ENCODE data around the gene CD81.

Gene CD81

GRCh38 chr11:2342557-2342956 is 34.6 kb upstream of the CD81 start:
- H3K27me3 ChIP-seq (ENCODE audit: low read depth, low read length), result no peaks in the 10 kb centered on the region
- H3K4me1 ChIP-seq (ENCODE audit: low read length), result no peaks in the 10 kb centered on the region

DNA sequence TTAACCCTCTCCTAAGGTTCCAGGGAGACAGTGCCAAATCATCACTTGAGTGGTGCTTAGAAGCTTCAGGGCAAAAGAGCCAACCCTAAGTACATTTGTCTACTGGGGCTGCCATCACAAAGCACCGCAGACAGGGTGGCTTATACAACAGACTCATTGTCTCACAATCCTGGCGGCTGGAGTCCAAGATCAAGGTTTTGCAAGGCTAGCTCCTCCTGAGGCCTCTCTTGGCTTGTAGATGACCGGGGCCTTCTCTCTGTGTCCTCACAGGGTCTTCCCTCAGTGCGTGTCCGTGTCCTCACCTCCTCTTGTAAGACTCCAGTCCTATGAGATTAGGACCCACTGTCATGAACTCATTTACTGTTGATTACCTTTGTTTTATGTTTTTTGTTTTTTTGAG is 34.1 kb upstream of the CD81 start:
- no peak overlapping the region for H3K27ac ChIP-seq (ENCODE audit: low read length)
- H3K4me2 ChIP-seq (ENCODE audit: low read length), result no peak overlapping the region
- no peak overlapping the region for H2AFZ ChIP-seq (ENCODE audit: low read depth, low read length)
- H3K27me3 ChIP-seq (ENCODE audit: low read depth, low read length), result no peaks in the 10 kb centered on the region
- no peak overlapping the region for H3K4me3 ChIP-seq (ENCODE audit: low read length)
- TF ChIP-seq, protein P1, sequence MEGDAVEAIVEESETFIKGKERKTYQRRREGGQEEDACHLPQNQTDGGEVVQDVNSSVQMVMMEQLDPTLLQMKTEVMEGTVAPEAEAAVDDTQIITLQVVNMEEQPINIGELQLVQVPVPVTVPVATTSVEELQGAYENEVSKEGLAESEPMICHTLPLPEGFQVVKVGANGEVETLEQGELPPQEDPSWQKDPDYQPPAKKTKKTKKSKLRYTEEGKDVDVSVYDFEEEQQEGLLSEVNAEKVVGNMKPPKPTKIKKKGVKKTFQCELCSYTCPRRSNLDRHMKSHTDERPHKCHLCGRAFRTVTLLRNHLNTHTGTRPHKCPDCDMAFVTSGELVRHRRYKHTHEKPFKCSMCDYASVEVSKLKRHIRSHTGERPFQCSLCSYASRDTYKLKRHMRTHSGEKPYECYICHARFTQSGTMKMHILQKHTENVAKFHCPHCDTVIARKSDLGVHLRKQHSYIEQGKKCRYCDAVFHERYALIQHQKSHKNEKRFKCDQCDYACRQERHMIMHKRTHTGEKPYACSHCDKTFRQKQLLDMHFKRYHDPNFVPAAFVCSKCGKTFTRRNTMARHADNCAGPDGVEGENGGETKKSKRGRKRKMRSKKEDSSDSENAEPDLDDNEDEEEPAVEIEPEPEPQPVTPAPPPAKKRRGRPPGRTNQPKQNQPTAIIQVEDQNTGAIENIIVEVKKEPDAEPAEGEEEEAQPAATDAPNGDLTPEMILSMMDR (IDR thresholded peaks at IDR 0.05; ENCODE audit: low read depth, low read length), result no peak
- no peak for TF ChIP-seq EZH2phosphoT487 (IDR thresholded peaks at IDR 0.05; ENCODE audit: low read depth)
- H4K20me1 ChIP-seq (ENCODE audit: insufficient read depth, low read length), result no peaks in the 10 kb centered on the region
- no peaks in the 10 kb centered on the region for H3K36me3 ChIP-seq (replicated peaks; ENCODE audit: low read depth, low read length)
- no peaks in the 10 kb centered on the region for H3K4me1 ChIP-seq (ENCODE audit: low read length)
- H3K79me2 ChIP-seq (ENCODE audit: low read length), result no peaks in the 10 kb centered on the region
- H3K9me3 ChIP-seq (ENCODE audit: insufficient read depth, low read length), result no peaks in the 10 kb centered on the region
- H3K9ac ChIP-seq (ENCODE audit: low read length), result no peak overlapping the region

More at GRCh38 chr11:2342557-2342956, 34.6 kb upstream of the CD81 start:
- no peak for TF ChIP-seq EZH2phosphoT487 (IDR thresholded peaks at IDR 0.05; ENCODE audit: low read depth)
- TF ChIP-seq, protein P1 (IDR thresholded peaks at IDR 0.05; ENCODE audit: low read depth, low read length), result no peak
- no peaks in the 10 kb centered on the region for H3K9me3 ChIP-seq (ENCODE audit: insufficient read depth, low read length)
- no peak overlapping the region for H2AFZ ChIP-seq (ENCODE audit: low read depth, low read length)
- H3K27ac ChIP-seq (ENCODE audit: low read length), result no peak overlapping the region
- H3K79me2 ChIP-seq (ENCODE audit: low read length), result no peaks in the 10 kb centered on the region
- no peak overlapping the region for H3K4me2 ChIP-seq (ENCODE audit: low read length)
- H4K20me1 ChIP-seq (ENCODE audit: insufficient read depth, low read length), result no peaks in the 10 kb centered on the region
- no peak overlapping the region for H3K4me3 ChIP-seq (ENCODE audit: low read length)
- no peak overlapping the region for H3K9ac ChIP-seq (ENCODE audit: low read length)
- no peaks in the 10 kb centered on the region for H3K36me3 ChIP-seq (replicated peaks; ENCODE audit: low read depth, low read length)

DNA sequence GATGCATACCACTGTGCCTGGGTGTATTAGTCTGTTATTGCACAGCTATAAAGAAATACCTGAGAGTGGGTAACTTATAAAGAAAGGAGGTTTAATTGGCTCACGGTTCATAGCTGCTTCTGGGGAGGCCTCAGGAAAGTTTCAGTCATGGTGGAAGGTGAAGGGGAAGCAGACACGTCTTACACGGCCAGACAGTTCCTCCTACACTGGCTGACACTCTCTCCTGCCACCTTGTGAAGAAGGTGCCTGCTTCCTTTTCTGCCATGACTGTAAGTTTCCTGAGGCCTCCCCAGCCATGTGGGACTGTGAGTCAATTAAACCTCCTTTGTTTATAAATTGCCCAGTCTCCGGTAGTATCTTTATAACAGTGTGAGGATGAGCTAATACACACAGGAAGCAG is 33.6 kb upstream of the CD81 start:
- Histone ChIP-seq H3K4me3 (ENCODE audit: low read length) (no peak overlapping the region), H3K27ac (ENCODE audit: low read length) (no peak overlapping the region), H3K79me2 (ENCODE audit: low read length) (no peaks in the 10 kb centered on the region), H3K4me1 (ENCODE audit: low read length) (no peaks in the 10 kb centered on the region), H3K9ac (ENCODE audit: low read length) (no peak overlapping the region), H3K36me3 (replicated peaks; ENCODE audit: low read depth, low read length) (no peaks in the 10 kb centered on the region), H3K4me2 (ENCODE audit: low read length) (no peak overlapping the region), H3K9me3 (ENCODE audit: insufficient read depth, low read length) (no peaks in the 10 kb centered on the region), H2AFZ (ENCODE audit: low read depth, low read length) (no peak overlapping the region), H3K27me3 (ENCODE audit: low read depth, low read length) (no peaks in the 10 kb centered on the region), H4K20me1 (ENCODE audit: insufficient read depth, low read length) (no peaks in the 10 kb centered on the region)
- TF ChIP-seq, protein P1 (IDR thresholded peaks at IDR 0.05; ENCODE audit: low read depth, low read length), result no peak
- no peak for TF ChIP-seq EZH2phosphoT487 (IDR thresholded peaks at IDR 0.05; ENCODE audit: low read depth)

DNA sequence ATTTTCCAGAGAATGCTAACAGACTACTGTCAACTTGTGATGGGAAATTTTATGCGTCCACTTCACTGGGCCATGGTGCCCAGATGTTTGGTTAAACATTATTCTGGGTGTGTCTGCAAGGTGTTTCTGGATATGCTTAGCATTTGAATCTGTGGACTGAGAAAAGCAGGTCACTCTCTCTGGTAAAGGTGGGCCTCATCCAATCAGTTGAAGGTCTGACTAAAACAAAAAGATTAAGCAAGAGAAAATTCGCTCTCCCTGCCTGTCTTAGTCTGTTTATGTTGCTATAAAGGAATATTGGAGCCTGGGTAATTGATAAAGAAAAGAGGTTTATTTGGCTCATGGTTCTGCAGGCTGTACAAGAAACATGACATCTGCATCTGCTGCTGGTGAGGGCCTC is 32.1 kb upstream of the CD81 start:
- Histone ChIP-seq H3K4me1 (ENCODE audit: low read length) (no peaks in the 10 kb centered on the region), H3K27ac (ENCODE audit: low read length) (no peak overlapping the region), H3K9ac (ENCODE audit: low read length) (no peak overlapping the region), H3K4me2 (ENCODE audit: low read length) (no peak overlapping the region), H3K36me3 (replicated peaks; ENCODE audit: low read depth, low read length) (no peaks in the 10 kb centered on the region), H3K9me3 (ENCODE audit: insufficient read depth, low read length) (no peaks in the 10 kb centered on the region), H3K79me2 (ENCODE audit: low read length) (no peaks in the 10 kb centered on the region), H2AFZ (ENCODE audit: low read depth, low read length) (no peak overlapping the region), H3K4me3 (ENCODE audit: low read length) (no peak overlapping the region), H4K20me1 (ENCODE audit: insufficient read depth, low read length) (no peaks in the 10 kb centered on the region), H3K27me3 (ENCODE audit: low read depth, low read length) (no peaks in the 10 kb centered on the region)
- no peak for TF ChIP-seq EZH2phosphoT487 (IDR thresholded peaks at IDR 0.05; ENCODE audit: low read depth)
- TF ChIP-seq, protein P1 (IDR thresholded peaks at IDR 0.05; ENCODE audit: low read depth, low read length), result no peak
